GM19238 (cell line): ENCODE results near the gene LAMC3.

Experiments
- DNase-seq: peaks from one replicate; pipeline ENCODE4 v3.0.0; 2011; ENCODE audit warnings: low spot score; ENCODE audit not compliant: insufficient read length

The LAMC3 gene

GRCh38 chr9:131011274-131012022, 2.5 kb downstream of the LAMC3 start:
- DNase-seq: no peak

DNA sequence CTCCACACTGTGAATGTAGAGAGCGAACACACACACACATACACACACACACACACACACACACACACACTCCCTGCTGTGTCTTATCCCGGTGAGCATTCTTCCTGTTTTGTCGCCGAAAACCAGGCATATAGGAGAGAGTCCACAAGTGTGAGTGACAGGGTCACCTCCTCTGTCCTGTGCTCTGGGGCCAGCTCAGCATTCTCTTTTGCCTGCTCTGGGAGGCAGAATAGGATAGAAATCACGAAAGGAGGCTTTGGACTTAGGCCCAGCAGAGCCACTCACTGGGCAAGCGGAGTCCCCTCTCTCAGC, 3.0 kb downstream of the LAMC3 start:
- DNase-seq: no peak

GRCh38 chr9:131012396-131012917, 3.5 kb downstream of the LAMC3 start:
- DNase-seq: no peak

DNA sequence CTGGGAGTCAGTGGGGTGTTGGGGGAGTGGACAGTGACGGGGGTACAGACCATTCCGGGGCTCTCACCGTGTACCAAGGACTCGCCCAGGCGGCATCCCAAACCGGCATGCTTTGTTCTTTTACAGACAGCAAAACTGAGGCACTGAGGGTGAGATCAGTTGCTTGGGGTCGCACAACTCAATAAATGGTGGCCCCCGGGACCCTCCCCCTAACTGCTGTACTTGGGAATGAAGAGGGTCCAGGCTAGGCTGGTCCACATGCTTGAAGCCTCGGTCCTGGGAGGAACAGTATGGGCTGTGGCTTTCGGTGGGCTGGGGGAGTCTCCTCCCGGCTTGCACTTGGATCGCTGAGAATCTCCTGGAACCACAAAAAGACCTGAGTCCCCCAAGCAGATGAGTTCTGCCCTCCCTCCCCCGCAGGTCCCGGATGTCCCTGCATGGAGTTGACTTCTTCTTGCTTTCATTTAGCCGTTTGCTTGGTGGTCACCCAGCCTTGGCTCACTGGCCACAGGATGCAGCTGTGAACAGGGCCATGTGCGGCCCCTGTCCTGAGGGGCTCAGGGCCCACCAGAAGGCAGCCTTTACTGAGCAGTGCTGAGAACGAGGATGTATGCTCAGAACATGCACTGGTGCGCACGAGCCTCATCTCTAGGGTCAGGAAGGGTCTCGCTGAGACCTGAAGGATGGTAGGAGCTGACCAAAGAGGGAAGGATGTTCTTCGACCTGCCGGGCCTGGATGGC, 4.2 kb downstream of the LAMC3 start:
- DNase-seq: no peak

DNA sequence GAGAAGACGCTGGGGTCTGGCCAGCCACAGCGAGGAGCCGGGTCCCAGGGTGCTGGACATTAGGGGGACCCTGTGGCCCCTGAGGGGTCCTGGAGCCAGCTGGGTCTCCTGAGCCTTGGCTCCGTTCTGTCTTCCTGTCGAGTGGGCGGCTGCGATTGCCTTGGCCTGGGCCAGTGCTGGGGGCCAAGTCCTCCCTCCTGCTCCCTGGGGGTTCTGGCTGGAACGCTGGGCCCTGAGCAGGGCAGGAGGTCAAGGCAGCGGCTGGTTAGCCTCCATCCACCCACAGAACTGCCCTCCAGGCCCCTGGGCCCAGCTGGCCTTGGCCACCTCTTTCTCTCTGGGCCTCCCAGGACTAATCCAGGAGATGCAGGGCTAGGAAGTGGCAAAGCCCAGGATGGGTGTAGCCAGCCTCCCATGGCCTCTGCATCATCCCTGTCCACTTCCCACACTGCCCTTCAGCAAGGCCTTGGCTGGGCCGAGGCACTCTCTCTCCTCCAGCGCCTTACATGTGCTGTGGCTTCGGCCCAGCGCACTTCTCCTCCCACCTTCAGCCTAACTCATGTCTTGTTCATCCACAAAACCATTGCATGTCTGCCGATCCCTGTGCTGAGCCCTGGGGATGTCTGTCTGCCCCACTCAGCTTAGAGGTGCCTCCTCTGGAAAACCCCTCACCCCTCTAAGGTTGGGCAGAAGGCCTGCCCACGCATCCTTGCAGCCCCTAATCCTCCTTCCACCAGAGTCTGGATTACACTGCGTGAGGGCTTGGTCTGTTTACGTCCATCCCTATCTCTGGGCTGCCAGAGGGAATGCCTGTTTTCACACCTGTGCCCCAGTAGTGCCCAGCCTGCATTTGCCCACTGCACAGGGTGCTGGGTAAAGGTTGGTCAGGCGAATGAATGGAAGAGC, 5.0 kb downstream of the LAMC3 start:
- no peak for DNase-seq

- DNase-seq: no peak
These were observed 6.1 kb downstream of the LAMC3 start for GRCh38 chr9:131015112-131015511.

DNA sequence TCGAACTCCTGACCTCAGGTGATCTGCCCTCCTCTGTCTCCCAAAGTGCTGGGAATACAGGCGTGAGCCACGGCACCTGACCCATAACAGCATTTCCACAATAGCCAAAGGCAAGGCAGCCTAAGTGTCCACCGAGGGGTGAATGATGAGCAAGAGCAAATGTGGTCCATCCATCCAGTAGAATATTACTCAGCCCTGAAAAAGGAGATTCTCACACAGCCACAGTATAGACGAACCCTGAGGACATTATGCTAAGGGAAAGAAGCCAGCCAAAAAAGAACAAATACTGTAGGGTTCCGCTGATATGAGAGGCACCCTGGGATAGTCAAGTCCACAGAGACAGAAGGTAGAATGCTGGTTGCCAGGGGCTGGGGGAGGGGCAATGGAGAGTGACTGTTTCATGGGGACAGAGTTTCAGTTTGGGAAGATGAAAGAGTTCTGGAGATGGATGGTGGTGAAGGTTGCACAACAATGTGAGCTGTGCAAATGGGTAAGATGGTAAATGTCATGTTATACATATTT, 7.0 kb downstream of the LAMC3 start:
- DNase-seq: no peak

DNA sequence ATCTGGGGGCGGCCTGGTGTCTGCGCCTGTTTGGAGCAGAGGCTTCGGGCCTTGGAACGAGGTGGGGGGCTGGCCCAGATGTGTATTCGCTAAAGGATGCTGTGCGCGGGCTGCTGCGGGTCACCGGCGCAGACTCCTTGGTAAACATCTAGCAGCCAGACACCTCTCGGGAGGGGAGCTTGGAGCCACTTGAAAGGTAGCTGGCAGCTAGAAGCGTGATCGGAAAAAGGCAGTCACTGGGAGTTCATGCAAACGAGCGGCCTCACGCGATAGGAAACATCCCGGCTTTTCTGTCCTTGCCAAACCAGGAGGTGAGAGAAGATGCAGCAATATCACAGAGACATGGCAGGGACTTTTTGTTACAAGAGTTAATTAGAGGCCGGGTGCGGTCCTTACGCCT, 8.1 kb downstream of the LAMC3 start:
- DNase-seq: no peak

DNA sequence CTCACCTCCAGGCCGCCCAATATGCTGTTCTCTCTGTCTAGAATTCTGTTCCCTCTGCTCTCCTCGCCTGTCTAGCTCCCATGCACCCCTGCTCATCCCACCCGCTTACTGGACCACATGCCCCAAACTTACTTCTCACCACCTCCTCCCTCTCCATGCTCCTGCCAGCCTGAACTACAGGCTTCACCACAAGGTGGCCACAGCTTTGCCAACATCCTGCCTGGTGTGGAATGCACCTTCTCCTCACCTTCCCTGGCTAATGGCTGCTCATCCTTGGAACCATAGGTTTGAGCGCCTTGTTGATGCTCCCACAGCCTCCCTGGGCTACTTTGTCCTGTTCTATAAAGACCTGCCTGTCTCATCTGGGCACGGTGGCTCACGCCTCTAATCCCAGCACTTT, 9.6 kb downstream of the LAMC3 start:
- no peak for DNase-seq

DNA sequence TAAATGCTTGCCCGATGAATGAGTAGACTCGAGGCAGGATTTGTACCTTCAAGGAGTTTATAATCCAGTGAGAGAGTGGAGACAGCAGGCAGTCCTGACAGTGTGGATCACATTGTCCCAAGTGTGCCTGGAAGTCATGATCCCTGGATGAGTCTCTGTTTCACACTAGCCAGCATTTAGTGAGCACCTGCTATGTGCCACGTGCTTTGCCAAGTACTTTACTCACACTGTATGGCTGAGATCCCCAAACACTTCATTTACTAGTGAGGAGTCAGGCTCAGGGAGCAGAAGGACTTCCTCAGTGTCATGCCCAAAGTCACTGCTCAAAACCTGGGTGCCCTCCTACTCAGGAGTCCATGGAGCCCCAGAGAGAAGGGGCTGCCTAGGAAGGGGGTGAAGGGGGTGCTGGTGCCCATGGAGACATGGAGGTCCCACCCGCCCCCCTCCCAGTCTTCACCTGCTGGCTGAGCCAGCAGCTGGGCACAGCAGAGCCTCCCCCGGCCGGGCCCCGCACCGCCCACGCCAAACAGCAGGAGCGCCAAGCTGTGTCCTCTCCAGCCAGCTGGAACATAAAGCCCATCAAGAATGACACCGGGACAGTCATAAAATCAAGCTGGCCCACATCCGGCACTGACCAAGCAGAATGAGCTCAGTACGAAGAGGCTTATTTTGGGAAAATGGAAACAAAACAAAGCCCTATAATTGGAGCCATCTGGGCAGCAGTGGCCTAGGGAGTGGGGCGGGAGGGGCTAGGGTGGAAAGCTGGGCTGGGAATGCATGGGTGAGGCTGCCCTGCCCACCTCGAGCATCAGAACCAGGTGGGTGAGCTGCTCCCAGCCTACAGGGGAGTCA, 10.6 kb downstream of the LAMC3 start:
- DNase-seq: no peak

GRCh38 chr9:131020388-131020787, 11.4 kb downstream of the LAMC3 start:
- no peak for DNase-seq

GRCh38 chr9:131020862-131021261, 11.9 kb downstream of the LAMC3 start:
- no peak for DNase-seq

DNA sequence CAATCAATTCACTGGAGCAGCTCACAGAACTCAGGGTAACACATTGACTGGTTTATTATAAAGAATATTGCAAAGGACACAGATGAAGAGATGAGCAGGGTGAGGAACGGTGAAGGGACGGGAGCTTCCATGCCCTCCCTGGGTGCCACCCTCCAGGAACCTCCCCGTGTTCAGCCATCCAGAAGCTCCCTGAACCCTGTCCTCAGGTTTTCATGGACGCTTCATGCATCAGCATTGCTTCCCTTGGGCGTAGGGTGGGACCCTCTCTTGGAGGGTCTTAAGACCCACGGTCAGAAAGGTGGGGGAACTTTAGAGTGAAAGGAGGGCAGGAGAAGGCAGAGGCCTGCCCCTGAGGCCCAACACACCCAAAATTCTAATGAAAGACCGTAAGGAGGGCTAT, 12.8 kb downstream of the LAMC3 start:
- no peak for DNase-seq

DNA sequence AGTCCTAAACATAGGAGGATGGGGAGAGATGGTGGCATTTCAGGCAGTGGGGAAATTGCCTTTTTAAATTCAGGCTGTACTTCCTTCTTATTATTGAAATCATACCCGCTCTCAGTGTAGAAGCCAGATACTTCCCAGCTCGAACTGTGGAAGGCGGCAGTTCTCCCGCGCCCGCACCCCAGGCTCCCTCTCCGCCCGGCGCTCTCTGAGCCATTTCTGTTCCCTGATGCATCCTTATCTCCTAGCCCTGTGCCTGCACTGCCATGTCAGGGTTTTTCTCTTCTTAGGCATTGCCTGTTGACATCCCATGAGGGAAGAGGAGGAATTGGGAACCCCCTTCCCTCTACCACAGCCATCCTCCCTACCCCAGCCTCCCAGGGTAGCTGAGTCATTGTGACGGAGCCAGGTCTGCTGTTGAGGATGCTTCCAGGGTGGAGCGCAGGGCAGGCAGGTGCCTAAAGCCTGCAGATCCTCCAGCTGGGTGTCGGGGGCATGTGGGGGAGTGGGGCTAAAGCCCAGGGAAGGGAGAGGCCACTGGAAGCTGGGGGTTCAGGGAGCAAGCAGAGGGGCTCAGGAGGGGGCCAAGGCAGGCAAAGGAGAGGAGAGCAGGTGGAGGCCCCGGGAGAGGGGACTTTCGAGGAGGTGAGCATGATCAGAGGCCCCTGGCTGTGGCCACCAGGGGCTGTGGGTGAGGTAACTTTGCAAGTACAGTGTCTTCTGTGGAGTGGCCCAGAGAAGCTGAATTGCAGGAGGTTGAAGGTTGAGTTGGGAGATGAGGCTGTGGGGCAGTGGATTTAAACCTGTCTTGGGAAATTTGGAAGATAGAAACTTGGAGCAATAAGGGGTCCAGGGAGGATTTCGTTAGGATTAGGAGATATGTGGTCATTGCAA, 16.2 kb downstream of the LAMC3 start:
- DNase-seq: no peak

- DNase-seq: no peak
These were observed 17.2 kb downstream of the LAMC3 start for GRCh38 chr9:131025953-131026858.

DNA sequence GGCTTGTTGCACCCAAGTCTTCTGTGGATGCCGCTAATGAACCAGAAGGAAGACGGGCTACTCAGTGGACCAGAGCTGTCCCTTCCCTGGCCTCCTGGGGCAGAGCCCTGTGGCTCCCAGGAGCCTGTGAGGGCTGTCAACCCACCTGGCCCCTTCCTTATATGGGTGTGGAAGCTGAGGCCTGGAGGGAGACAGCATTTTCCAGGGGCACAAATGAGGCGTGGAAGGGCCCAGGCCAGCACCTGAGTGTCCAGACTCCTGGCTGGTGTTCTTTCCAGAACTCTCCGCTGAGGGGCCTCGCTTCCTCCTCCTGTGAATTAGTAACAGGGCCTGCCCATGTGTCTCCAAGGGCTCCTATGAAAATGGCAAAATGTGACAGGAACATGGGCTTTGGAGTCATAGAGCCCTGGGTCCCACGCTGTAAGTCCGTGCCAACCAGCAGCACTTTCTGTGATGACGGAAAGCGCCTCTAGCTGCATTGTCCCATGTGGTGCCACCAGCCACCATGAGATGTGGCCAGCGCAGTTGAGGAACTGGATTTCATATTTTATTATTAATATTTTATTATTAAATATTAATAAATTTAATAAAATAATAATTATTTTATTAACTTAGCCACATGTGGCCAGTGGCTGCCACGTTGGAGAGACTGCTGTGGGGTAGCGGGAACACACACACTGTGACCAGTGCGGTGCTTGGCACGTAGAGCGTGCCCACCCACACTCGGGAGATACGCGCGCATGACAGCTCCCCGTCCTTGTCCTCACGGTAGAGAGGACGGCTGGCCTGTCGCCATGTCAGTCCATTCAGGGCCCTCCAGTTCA, 18.3 kb downstream of the LAMC3 start:
- DNase-seq: no peak

DNA sequence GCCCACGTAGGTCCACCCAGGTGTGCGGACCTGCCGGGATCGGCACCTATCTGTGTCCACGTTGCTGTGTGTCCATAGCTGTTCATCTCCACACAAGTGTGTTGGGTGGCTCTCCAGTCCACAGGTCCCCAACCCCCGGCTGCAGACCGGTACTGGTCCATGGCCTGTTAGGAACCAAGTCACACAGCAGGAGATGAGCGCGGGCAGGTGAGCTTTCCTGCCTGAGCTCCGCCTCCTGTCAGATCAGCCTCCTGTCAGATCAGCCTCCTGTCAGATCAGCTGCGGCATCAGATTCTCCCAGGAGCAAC, 18.9 kb downstream of the LAMC3 start:
- DNase-seq: no peak
